NCI-H2107 (cell line): ENCODE measurements around the gene VPS33B.

Experiments used
- DNase-seq: peaks from one replicate; lab custom pipeline; 2025; lab: John Stamatoyannopoulos, UW

The VPS33B gene

GRCh38 chr15:90974216-90974615, 48.2 kb downstream of the VPS33B start:
- no peak for DNase-seq

GRCh38 chr15:90972133-90972532, 50.3 kb downstream of the VPS33B start:
- DNase-seq, result no peak

- no peak for DNase-seq
Observed at GRCh38 chr15:90970274-90970673, 52.1 kb downstream of the VPS33B start.

- no peak for DNase-seq
Observed at GRCh38 chr15:90968434-90968833, 54.0 kb downstream of the VPS33B start.

GRCh38 chr15:90967206-90967605, 55.2 kb downstream of the VPS33B start:
- DNase-seq, result no peak

GRCh38 chr15:90966262-90966661, 56.1 kb downstream of the VPS33B start:
- no peak for DNase-seq

- DNase-seq, result no peak
Observed at GRCh38 chr15:90962021-90962420, 60.4 kb downstream of the VPS33B start.

- DNase-seq, result no peak
Observed at GRCh38 chr15:90960298-90961091, 61.9 kb downstream of the VPS33B start.

GRCh38 chr15:90959894-90960293, 62.5 kb downstream of the VPS33B start:
- no peak for DNase-seq

GRCh38 chr15:90959028-90959595, 63.3 kb downstream of the VPS33B start:
- no peak for DNase-seq

- DNase-seq, result no peak
Observed at GRCh38 chr15:90957791-90958190, 64.6 kb downstream of the VPS33B start.

GRCh38 chr15:90957031-90957790, 65.2 kb downstream of the VPS33B start:
- DNase-seq, result no peak

- peak; percentile 7 for DNase-seq
Observed at GRCh38 chr15:90956274-90957030, 65.9 kb downstream of the VPS33B start.

GRCh38 chr15:90955624-90956273, 66.6 kb downstream of the VPS33B start:
- no peak for DNase-seq

GRCh38 chr15:90954712-90955623, 67.4 kb downstream of the VPS33B start, which contains the start of gene RCCD1:
Gene RCCD1 (plus strand): TSS chr15:90954884. CDS start chr15:90956735, 1,851 bp downstream.
- DNase-seq, result no peak

GRCh38 chr15:90953947-90954711, 68.3 kb downstream of the VPS33B start:
- no peak for DNase-seq

GRCh38 chr15:90952901-90953677, 69.3 kb downstream of the VPS33B start:
- no peak for DNase-seq

GRCh38 chr15:90950676-90951075, 71.7 kb downstream of the VPS33B start:
- DNase-seq, result no peak
